Nephron (organoid): Measurements from ENCODE around the gene ZNF536.
A peak's percentile ranks its signal among the peaks of the same experiment; 100 is the strongest.

Source experiments
- H3K27ac Mint-ChIP-seq, 3 experiments: 2 replicates each; pipeline ENCODE4 v1.8.0; 2020; ENCODE audit warnings: mixed read lengths in 3 of 3, mild to moderate bottlenecking in 2 of 3, moderate library complexity in 1 of 3
- H3K27me3 Mint-ChIP-seq: 2 replicates; pipeline ENCODE4 v1.8.0; 2021; ENCODE audit warnings: low read depth, mild to moderate bottlenecking, moderate library complexity, mixed read lengths
- H3K36me3 Mint-ChIP-seq: 2 replicates; pipeline ENCODE4 v1.8.0; 2020; ENCODE audit warnings: low read depth, mixed read lengths
- H3K4me1 Mint-ChIP-seq: 2 replicates; pipeline ENCODE4 v1.8.0; 2020; ENCODE audit warnings: mixed read lengths
- H3K4me3 Mint-ChIP-seq, 3 experiments: 2 replicates each; pipeline ENCODE4 v1.8.0; 2020; ENCODE audit warnings: mild to moderate bottlenecking in 3 of 3, mixed read lengths in 3 of 3, moderate library complexity in 2 of 3
- H3K9me3 Mint-ChIP-seq: 2 replicates; pipeline ENCODE4 v1.8.0; 2020; ENCODE audit warnings: mixed read lengths
- CTCF ChIP-seq, 3 experiments: fragments of 200-600 bp; sonication (generic); IDR thresholded peaks; one replicate each; pipeline ENCODE4 v1.5.0; 2021; ENCODE audit warnings: antibody characterized with exemption in 3 of 3; ENCODE audit not compliant: unreplicated experiment in 3 of 3

The ZNF536 gene

GRCh38 chr19:30469774-30470173 lies 97.6 kb downstream of the ZNF536 start:
- H3K9me3 Mint-ChIP-seq = no peaks in the 10 kb centered on the region
- no peaks in the 10 kb centered on the region for H3K4me1 Mint-ChIP-seq
- H3K36me3 Mint-ChIP-seq = no peaks in the 10 kb centered on the region
- TF ChIP-seq CTCF (IDR thresholded peaks at IDR 0.05; ENCODE audit: unreplicated experiment in 3 of 3) = no peak
- no peak overlapping the region for H3K4me3 Mint-ChIP-seq
- no peak overlapping the region for H3K27ac Mint-ChIP-seq
- H3K27me3 Mint-ChIP-seq = peaks cover 3% of the 10 kb centered on the region

GRCh38 chr19:30471441-30471840 lies 99.3 kb downstream of the ZNF536 start:
- Mint-ChIP-seq H3K27me3 (no peaks in the 10 kb centered on the region), H3K4me3 (no peak overlapping the region), H3K27ac (no peak overlapping the region), H3K4me1 (no peaks in the 10 kb centered on the region), H3K9me3 (no peaks in the 10 kb centered on the region), H3K36me3 (no peaks in the 10 kb centered on the region)
- TF ChIP-seq CTCF (IDR thresholded peaks at IDR 0.05; ENCODE audit: unreplicated experiment in 3 of 3) = no peak

GRCh38 chr19:30473334-30473867 lies 101.2 kb downstream of the ZNF536 start:
- no peak for TF ChIP-seq CTCF (IDR thresholded peaks at IDR 0.05; ENCODE audit: unreplicated experiment in 3 of 3)
- Mint-ChIP-seq H3K27ac (no peak overlapping the region), H3K36me3 (no peaks in the 10 kb centered on the region), H3K9me3 (no peaks in the 10 kb centered on the region), H3K27me3 (no peaks in the 10 kb centered on the region), H3K4me1 (peaks cover 4% of the 10 kb centered on the region), H3K4me3 (no peak overlapping the region)

- no peak overlapping the region for H3K4me3 Mint-ChIP-seq
- H3K36me3 Mint-ChIP-seq = no peaks in the 10 kb centered on the region
Observed at GRCh38 chr19:30476997-30477396, 104.8 kb downstream of the ZNF536 start.

GRCh38 chr19:30479231-30479630 lies 107.0 kb downstream of the ZNF536 start:
- Mint-ChIP-seq H3K36me3 (no peaks in the 10 kb centered on the region), H3K4me1 (peaks cover 27% of the 10 kb centered on the region), H3K4me3 (no peak overlapping the region), H3K27ac (peak overlapping the region; percentile 58 to 64 (median 63)), H3K9me3 (no peaks in the 10 kb centered on the region), H3K27me3 (peaks cover 4% of the 10 kb centered on the region)
- no peak for TF ChIP-seq CTCF (IDR thresholded peaks at IDR 0.05; ENCODE audit: unreplicated experiment in 3 of 3)

More at GRCh38 chr19:30476997-30477396, 104.8 kb downstream of the ZNF536 start:
- H3K9me3 Mint-ChIP-seq = no peaks in the 10 kb centered on the region
- TF ChIP-seq CTCF (IDR thresholded peaks at IDR 0.05; ENCODE audit: unreplicated experiment in 3 of 3) = no peak
- peaks cover 27% of the 10 kb centered on the region for H3K4me1 Mint-ChIP-seq
- no peaks in the 10 kb centered on the region for H3K27me3 Mint-ChIP-seq
- no peak overlapping the region for H3K27ac Mint-ChIP-seq

- Mint-ChIP-seq H3K36me3 (no peaks in the 10 kb centered on the region), H3K27me3 (peaks cover 4% of the 10 kb centered on the region), H3K9me3 (no peaks in the 10 kb centered on the region), H3K27ac (peak overlapping the region; percentile 28 to 64 (median 63)), H3K4me1 (peaks cover 28% of the 10 kb centered on the region), H3K4me3 (no peak overlapping the region)
- no peak for TF ChIP-seq CTCF (IDR thresholded peaks at IDR 0.05; ENCODE audit: unreplicated experiment in 3 of 3)
Observed at GRCh38 chr19:30480097-30480496, 107.9 kb downstream of the ZNF536 start.
